PC-3 (cell line): ENCODE results near the gene SART3. TPM values are rescaled to one million over a fixed set of nuclear protein-coding genes. Genes with fewer than 3 reads are reported as not detected.

ENCODE experiments used
- ATAC-seq: fragments of 200-7000 bp; cut with Tn5 transposase; 2 replicates; pipeline ENCODE4 v1.9.1; 2020; ENCODE audit warnings: mild to moderate bottlenecking, moderate library complexity
- BruUV-seq: library from RNA; stranded (reverse); fragments of 400-500 nt; replicated peaks from 2 replicates; lab custom pipeline; 2021; lab: Mats Ljungman, UMichigan
- CTCF ChIA-PET: fragments of 300-600 bp; sonication (Branson Sonifier 250); formaldehyde crosslinking; loops from one replicate; lab custom pipeline; 2022; ENCODE audit warnings: antibody characterized with exemption; lab: Charles Lee
- POLR2A ChIA-PET: fragments of 300-600 bp; sonication (Branson Sonifier 250); formaldehyde crosslinking; loops from one replicate; lab custom pipeline; 2022; ENCODE audit warnings: antibody characterized with exemption; ENCODE audit not compliant: unreplicated experiment; lab: Charles Lee
- DNase-seq: peaks from one replicate; pipeline ENCODE4 v3.0.0-alpha.2; 2015
- H2AFZ ChIP-seq: fragments of 300-600 bp; sonication (generic); 2 replicates; pipeline ENCODE4 v1.6.0; 2016; ENCODE audit warnings: antibody characterized with exemption, low read length
- H3F3A ChIP-seq: fragments of 300-600 bp; sonication (generic); one replicate; pipeline ENCODE4 v1.6.0; 2017; ENCODE audit warnings: antibody characterized with exemption, low read length, control low read depth, mild to moderate bottlenecking; ENCODE audit not compliant: unreplicated experiment
- H3K27ac ChIP-seq: fragments of 300-600 bp; sonication (generic); 2 replicates; pipeline ENCODE4 v1.5.1; 2016; ENCODE audit warnings: mild to moderate bottlenecking, low read length
- H3K27me3 ChIP-seq: fragments of 300-600 bp; sonication (generic); 2 replicates; pipeline ENCODE4 v1.6.1; 2016; ENCODE audit warnings: low read length, mixed read lengths
- H3K36me3 ChIP-seq: fragments of 300-600 bp; sonication (generic); 2 replicates; pipeline ENCODE4 v1.6.1; 2016; ENCODE audit warnings: low read depth, mixed run types, low read length, mixed read lengths
- H3K4me1 ChIP-seq: fragments of 300-600 bp; sonication (generic); 2 replicates; pipeline ENCODE4 v1.5.1; 2016; ENCODE audit warnings: low read length; ENCODE audit not compliant: insufficient read depth
- H3K4me2 ChIP-seq: fragments of 300-600 bp; sonication (generic); 2 replicates; pipeline ENCODE4 v1.6.0; 2016; ENCODE audit warnings: low read length
- H3K4me3 ChIP-seq: fragments of 300-600 bp; sonication (generic); 2 replicates; pipeline ENCODE4 v1.5.1; 2016; ENCODE audit warnings: mild to moderate bottlenecking, low read length, mixed read lengths
- H3K79me2 ChIP-seq: fragments of 300-600 bp; sonication (generic); 2 replicates; pipeline ENCODE4 v1.6.1; 2017; ENCODE audit warnings: low read length, mixed read lengths
- H3K9ac ChIP-seq: fragments of 300-600 bp; sonication (generic); 2 replicates; pipeline ENCODE4 v1.6.0; 2016; ENCODE audit warnings: mild to moderate bottlenecking, low read length
- H3K9me2 ChIP-seq: fragments of 300-600 bp; sonication (generic); replicated peaks from 2 replicates; pipeline ENCODE4 v1.6.1; 2016; ENCODE audit warnings: mixed run types, low read length, mixed read lengths
- H3K9me3 ChIP-seq: fragments of 300-600 bp; sonication (generic); 2 replicates; pipeline ENCODE4 v1.6.1; 2016; ENCODE audit warnings: low read length, mixed read lengths
- H4K20me1 ChIP-seq: fragments of 300-600 bp; sonication (generic); 2 replicates; pipeline ENCODE4 v1.6.1; 2016; ENCODE audit warnings: low read length, mixed read lengths
- EZH2 ChIP-seq: fragments of 300-600 bp; sonication (generic); IDR thresholded peaks from one replicate; pipeline ENCODE4 v1.6.1; 2017; ENCODE audit warnings: antibody characterized with exemption, mild to moderate bottlenecking, low read length; ENCODE audit not compliant: unreplicated experiment
- EZH2phosphoT487 ChIP-seq: fragments of 300-600 bp; sonication (generic); IDR thresholded peaks from 2 replicates; pipeline ENCODE4 v1.6.1; 2018; ENCODE audit warnings: mild to moderate bottlenecking, antibody characterized with exemption, low read length, borderline replicate concordance
- intact Hi-C: fragments of 100-400 bp; cut with micrococcal nuclease; formaldehyde crosslinking; loops from 2 replicates; pipeline ENCODE4 v1.9.0; 2023
- total RNA-seq: library from RNA; depleted of rRNA; stranded (reverse); fragments of >200 nt; gene quantifications from 2 replicates; pipeline ENCODE4 v1.2.3, GENCODE V29; 2014
- TF ChIP-seq, protein P1 (sequence below): fragments of 300-600 bp; sonication (generic); conservative IDR thresholded peaks from 2 replicates; pipeline ENCODE4 v1.5.1; 2017; ENCODE audit warnings: antibody characterized with exemption, low read depth, mild to moderate bottlenecking, low read length

The SART3 gene
- total RNA-seq, 1 experiment from 2014 or later = 165 TPM

DNA sequence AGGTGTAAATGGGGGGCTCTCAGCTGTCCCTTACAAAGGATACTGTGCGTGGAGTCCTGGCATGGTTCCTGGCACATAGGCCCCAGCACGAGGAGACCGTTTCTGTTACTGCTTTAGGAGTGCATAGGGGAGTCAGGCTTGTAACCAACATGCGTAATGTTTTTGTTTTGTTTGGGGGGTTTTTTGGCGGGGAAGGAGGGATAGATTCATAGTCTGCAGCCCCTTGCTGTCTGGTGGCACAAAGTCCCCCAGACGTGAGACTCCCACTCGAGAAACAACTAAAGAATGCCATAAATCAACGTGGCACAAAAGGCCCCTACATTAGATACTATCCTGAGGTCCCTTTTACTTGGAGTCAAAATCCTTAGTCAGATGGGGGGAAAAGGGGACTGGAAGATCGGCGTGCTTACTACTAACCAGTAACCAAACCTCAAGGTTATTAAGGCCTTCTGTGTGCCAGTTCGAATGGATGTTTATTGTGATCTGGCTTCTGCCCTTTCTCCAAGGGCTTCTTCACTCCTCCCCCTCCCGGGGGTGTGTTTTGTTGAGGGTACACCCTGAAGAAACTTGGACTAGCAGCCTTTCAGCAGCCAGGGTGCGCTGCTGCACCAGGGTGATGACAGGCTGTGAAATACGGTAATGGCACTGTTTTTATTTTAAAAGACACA, 2.3 kb upstream of the SART3 start:
- Histone ChIP-seq H3K9me3 (no peaks in the 10 kb centered on the region), H3K36me3 (peaks cover 38% of the 10 kb centered on the region), H3K27ac (0 out of 2 replicates have a peak overlapping the region, but pooled peaks have one; percentile 3), H3K27me3 (no peaks in the 10 kb centered on the region), H3F3A (peaks cover 5% of the 10 kb centered on the region), H3K4me1 (peaks cover 35% of the 10 kb centered on the region), H3K4me2 (peak overlapping the region; percentile 95), H2AFZ (peak overlapping the region; percentile 71), H3K79me2 (peaks cover 55% of the 10 kb centered on the region), H3K9ac (peak overlapping the region; percentile 82), H3K4me3 (peak overlapping the region; percentile 90), H4K20me1 (peaks cover 6% of the 10 kb centered on the region; the same call in 1 of the 2 replicates), H3K9me2 (no peaks in the 10 kb centered on the region)
- peak; percentile 95 for DNase-seq
- no peak for TF ChIP-seq EZH2phosphoT487
- TF ChIP-seq, protein P1, sequence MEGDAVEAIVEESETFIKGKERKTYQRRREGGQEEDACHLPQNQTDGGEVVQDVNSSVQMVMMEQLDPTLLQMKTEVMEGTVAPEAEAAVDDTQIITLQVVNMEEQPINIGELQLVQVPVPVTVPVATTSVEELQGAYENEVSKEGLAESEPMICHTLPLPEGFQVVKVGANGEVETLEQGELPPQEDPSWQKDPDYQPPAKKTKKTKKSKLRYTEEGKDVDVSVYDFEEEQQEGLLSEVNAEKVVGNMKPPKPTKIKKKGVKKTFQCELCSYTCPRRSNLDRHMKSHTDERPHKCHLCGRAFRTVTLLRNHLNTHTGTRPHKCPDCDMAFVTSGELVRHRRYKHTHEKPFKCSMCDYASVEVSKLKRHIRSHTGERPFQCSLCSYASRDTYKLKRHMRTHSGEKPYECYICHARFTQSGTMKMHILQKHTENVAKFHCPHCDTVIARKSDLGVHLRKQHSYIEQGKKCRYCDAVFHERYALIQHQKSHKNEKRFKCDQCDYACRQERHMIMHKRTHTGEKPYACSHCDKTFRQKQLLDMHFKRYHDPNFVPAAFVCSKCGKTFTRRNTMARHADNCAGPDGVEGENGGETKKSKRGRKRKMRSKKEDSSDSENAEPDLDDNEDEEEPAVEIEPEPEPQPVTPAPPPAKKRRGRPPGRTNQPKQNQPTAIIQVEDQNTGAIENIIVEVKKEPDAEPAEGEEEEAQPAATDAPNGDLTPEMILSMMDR = peak; percentile 96
- intact Hi-C loops = loop anchor here (1.0 to 5.0 kb wide), 8 partner anchors 55 to 530 kb away; partner anchors contain the start of genes ALKBH2, SELPLG and SSH1
- ChIA-PET POLR2A (no interaction called here), CTCF (interaction anchor here (0.6 kb wide), 2 partner anchors 56 to 326 kb away, joined by 3 to 4 read pairs; no protein-coding TSS in a partner anchor)
- BruUV-seq = TSS peak; percentile 40
- ATAC-seq = peak; percentile 57

DNA sequence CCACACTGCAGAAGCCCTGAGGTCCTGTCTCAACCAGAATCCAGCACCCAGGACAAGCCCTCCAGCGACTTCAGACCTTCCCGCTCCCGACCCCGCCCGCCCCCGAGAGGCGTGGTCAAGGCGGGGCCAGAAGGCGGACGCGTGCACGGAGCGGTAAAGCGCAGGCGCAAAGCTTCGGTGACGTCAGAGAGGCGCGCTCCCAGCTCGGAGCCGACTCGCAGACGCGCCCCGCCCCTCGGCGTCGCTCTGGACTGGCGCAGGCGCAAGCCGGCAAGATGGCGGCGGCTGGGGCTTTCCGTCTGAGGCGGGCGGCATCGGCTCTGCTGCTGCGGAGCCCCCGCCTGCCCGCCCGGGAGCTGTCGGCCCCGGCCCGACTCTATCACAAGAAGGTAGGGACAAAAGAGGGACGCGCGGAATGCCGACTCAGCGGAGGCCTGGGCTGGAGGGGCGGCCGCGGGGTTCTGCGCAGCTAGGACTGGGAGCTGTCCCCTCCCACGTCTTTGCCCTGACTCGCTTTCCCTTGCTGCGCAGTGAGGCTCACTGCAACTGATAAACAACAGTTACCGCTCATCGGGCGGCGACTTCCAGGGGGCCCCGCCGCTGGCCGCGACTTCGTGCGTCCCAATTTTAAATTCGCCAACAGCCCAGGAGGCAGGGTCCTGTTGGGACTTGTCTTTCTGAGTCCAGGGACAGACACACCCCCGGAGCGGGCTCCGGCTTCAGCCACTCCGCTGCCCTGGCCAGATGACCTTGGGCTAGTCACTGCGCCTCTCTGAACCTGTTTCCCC, 1.6 kb upstream of the SART3 start, which contains the start of gene ISCU:
ISCU (plus strand) TSS at position 249 of the 788 bp plus-strand sequence; CDS start at position 276, 27 bp downstream.
- DNase-seq (peak; percentile 99), ATAC-seq (peak; percentile 67)
- Histone ChIP-seq H3K4me3 (peak within 1 kb of the TSS; percentile 90), H3K4me2 (peak within 1 kb of the TSS; percentile 95), H3K79me2 (peaks cover 62% of the 10 kb centered on the region), H3F3A (peaks cover 5% of the 10 kb centered on the region), H4K20me1 (peaks cover 13% of the 10 kb centered on the region), H3K36me3 (peaks cover 35% of the 10 kb centered on the region), H3K9ac (peak within 1 kb of the TSS; percentile 96), H3K4me1 (peaks cover 38% of the 10 kb centered on the region), H3K9me2 (no peaks in the 10 kb centered on the region), H3K9me3 (no peaks in the 10 kb centered on the region), H2AFZ (peak within 1 kb of the TSS; percentile 91), H3K27ac (peak within 1 kb of the TSS; percentile 74), H3K27me3 (no peaks in the 10 kb centered on the region)
- POLR2A ChIA-PET = interaction anchor here (0.5 to 0.6 kb wide), 3 partner anchors 83 to 295 kb away, joined by 3 to 11 read pairs (median 5); partner anchors contain the start of gene SSH1
- TF ChIP-seq EZH2 = no peak
- no peak for TF ChIP-seq EZH2phosphoT487
- TF ChIP-seq, protein P1 = no peak
- CTCF ChIA-PET = interaction anchor here (0.7 kb wide), 1 partner anchor 242 kb away, joined by 3 read pairs; no protein-coding TSS in a partner anchor
- no TSS peak for BruUV-seq
- intact Hi-C loops = loop anchor here (1.0 to 5.0 kb wide), 8 partner anchors 56 to 530 kb away; partner anchors contain the start of genes ALKBH2, SELPLG and SSH1
